ENCODE data around the gene AMBRA1.

DNA sequence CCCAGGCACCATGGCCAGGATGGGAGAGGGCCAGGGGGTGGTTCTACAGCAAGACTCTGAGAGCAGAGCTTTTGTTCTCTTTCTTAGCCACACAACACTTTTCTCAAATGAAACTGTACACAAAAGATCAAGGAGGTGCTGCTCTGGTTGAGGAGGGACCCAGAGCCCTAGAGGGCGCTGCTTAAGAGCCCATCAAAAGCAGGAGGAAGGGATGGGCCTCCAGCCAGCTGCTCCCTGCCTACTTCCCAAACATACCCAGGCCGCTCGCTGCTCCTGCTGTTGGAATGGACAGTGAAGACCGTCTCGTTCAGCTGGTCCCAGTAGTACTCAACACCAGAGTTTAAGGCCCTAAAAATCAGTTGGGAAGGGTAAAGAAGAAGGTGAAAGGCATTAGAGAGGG lies 183.8 kb downstream of the AMBRA1 start:
- TF ChIP-seq, protein P1, sequence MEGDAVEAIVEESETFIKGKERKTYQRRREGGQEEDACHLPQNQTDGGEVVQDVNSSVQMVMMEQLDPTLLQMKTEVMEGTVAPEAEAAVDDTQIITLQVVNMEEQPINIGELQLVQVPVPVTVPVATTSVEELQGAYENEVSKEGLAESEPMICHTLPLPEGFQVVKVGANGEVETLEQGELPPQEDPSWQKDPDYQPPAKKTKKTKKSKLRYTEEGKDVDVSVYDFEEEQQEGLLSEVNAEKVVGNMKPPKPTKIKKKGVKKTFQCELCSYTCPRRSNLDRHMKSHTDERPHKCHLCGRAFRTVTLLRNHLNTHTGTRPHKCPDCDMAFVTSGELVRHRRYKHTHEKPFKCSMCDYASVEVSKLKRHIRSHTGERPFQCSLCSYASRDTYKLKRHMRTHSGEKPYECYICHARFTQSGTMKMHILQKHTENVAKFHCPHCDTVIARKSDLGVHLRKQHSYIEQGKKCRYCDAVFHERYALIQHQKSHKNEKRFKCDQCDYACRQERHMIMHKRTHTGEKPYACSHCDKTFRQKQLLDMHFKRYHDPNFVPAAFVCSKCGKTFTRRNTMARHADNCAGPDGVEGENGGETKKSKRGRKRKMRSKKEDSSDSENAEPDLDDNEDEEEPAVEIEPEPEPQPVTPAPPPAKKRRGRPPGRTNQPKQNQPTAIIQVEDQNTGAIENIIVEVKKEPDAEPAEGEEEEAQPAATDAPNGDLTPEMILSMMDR (IDR thresholded peaks at IDR 0.05) = no peak
- TF ChIP-seq POLR2A (IDR thresholded peaks at IDR 0.05) = no peak
